Upper lobe of right lung (tissue), 1 donor: Measurements from ENCODE around the gene PITPNB. TPM values are rescaled to one million over a fixed set of nuclear protein-coding genes. Genes with fewer than 3 reads are reported as not detected.

Source experiments
- ATAC-seq: fragments of 200-7000 bp; cut with Tn5 transposase; one replicate; pipeline ENCODE4 v1.9.1; 2020; ENCODE audit warnings: mild to moderate bottlenecking, moderate library complexity
- DNase-seq: peaks from one replicate; pipeline ENCODE4 v3.0.0-alpha.2; 2020
- H3K27ac ChIP-seq: fragments of 200-600 bp; one replicate; pipeline ENCODE4 v1.8.0; 2022
- H3K27me3 ChIP-seq: fragments of 200-600 bp; one replicate; pipeline ENCODE4 v1.8.0; 2022; ENCODE audit warnings: mild to moderate bottlenecking
- H3K36me3 ChIP-seq: fragments of 200-600 bp; one replicate; pipeline ENCODE4 v1.8.0; 2022
- H3K4me1 ChIP-seq: fragments of 200-600 bp; one replicate; pipeline ENCODE4 v1.8.0; 2022
- H3K4me3 ChIP-seq: fragments of 200-600 bp; one replicate; pipeline ENCODE4 v1.8.0; 2022; ENCODE audit warnings: mild to moderate bottlenecking
- H3K9me3 ChIP-seq: fragments of 200-600 bp; one replicate; pipeline ENCODE4 v1.8.0; 2022
- CTCF ChIP-seq: fragments of 200-600 bp; IDR thresholded peaks from one replicate; pipeline ENCODE4 v1.8.0; 2022; ENCODE audit warnings: antibody characterized with exemption
- intact Hi-C: fragments of 100-400 bp; cut with DNase I; formaldehyde crosslinking; loops from one replicate; pipeline ENCODE4 v1.11.0; 2022
- total RNA-seq: library from RNA; stranded (reverse); fragmentation: NEBNext Ultra II Directional; extraction: Animal tissue kit (Norgen Biotek cat#: 25700); gene quantifications from one replicate; pipeline ENCODE4 v1.2.1, GENCODE V29; 2021
- donor health status: DM: no; HTN: yes; CAD: no; lungs with severe emphysema.

PITPNB gene
- total RNA-seq, 1 donor from 2014 or later = 73.8 TPM

- no peaks in the 10 kb centered on the region for H3K4me1 ChIP-seq
- no peak for ATAC-seq
Measured at GRCh38 chr22:27959335-27960090, 40.5 kb upstream of the PITPNB start.

GRCh38 chr22:27952779-27953178 is 33.7 kb upstream of the PITPNB start:
- Histone ChIP-seq H3K27me3 (no peaks in the 10 kb centered on the region), H3K4me3 (no peak overlapping the region), H3K36me3 (no peaks in the 10 kb centered on the region), H3K27ac (no peak overlapping the region), H3K9me3 (no peaks in the 10 kb centered on the region), H3K4me1 (peaks cover 4% of the 10 kb centered on the region)
- ATAC-seq (peak; percentile 50), DNase-seq (no peak)
- no peak for TF ChIP-seq CTCF
- intact Hi-C loops = no loop called here

More at GRCh38 chr22:27959335-27960090, 40.5 kb upstream of the PITPNB start:
- no peak for DNase-seq
- no peak overlapping the region for H3K4me3 ChIP-seq
- TF ChIP-seq CTCF = no peak
- intact Hi-C loops = no loop called here
- no peaks in the 10 kb centered on the region for H3K9me3 ChIP-seq
- no peaks in the 10 kb centered on the region for H3K36me3 ChIP-seq
- H3K27ac ChIP-seq = no peak overlapping the region
- H3K27me3 ChIP-seq = no peaks in the 10 kb centered on the region

GRCh38 chr22:27952091-27952490 is 33.0 kb upstream of the PITPNB start:
- Histone ChIP-seq H3K36me3 (no peaks in the 10 kb centered on the region), H3K9me3 (no peaks in the 10 kb centered on the region), H3K27me3 (no peaks in the 10 kb centered on the region), H3K4me1 (peaks cover 4% of the 10 kb centered on the region), H3K4me3 (no peak overlapping the region), H3K27ac (no peak overlapping the region)
- no peak for DNase-seq
- no peak for TF ChIP-seq CTCF
- no peak for ATAC-seq
- intact Hi-C loops = no loop called here

- no peak overlapping the region for H3K27ac ChIP-seq
- H3K4me3 ChIP-seq = no peak overlapping the region
- peaks cover 4% of the 10 kb centered on the region for H3K4me1 ChIP-seq
- intact Hi-C loops = no loop called here
- H3K27me3 ChIP-seq = no peaks in the 10 kb centered on the region
- no peak for DNase-seq
- H3K9me3 ChIP-seq = no peaks in the 10 kb centered on the region
- TF ChIP-seq CTCF = no peak
- ATAC-seq = no peak
- H3K36me3 ChIP-seq = no peaks in the 10 kb centered on the region
Measured at GRCh38 chr22:27949421-27949820, 30.4 kb upstream of the PITPNB start.

DNA sequence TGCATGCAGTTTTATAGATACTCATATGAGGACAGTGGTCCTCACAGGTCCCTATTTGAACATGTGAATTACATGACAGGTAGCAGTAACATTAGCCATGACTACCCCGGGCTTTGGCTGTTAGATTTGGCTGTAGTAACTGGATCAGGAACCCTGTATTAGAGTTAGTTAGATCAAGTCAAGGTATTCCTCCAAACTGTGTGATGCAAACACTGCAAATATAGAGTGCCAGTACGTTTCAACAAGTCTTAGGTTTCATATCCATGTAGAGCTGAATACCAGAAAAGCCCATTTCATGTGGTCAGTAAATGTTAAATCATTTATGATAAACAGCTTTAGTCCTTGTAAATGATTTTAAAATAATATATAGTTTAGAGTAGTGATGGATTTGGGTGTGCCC is 29.5 kb upstream of the PITPNB start:
- intact Hi-C loops = no loop called here
- ATAC-seq (no peak), DNase-seq (no peak)
- no peak overlapping the region for H3K27ac ChIP-seq
- H3K9me3 ChIP-seq = no peaks in the 10 kb centered on the region
- no peak for TF ChIP-seq CTCF
- H3K36me3 ChIP-seq = no peaks in the 10 kb centered on the region
- no peaks in the 10 kb centered on the region for H3K27me3 ChIP-seq
- peaks cover 4% of the 10 kb centered on the region for H3K4me1 ChIP-seq
- H3K4me3 ChIP-seq = no peak overlapping the region
